A204.1 (cell line): ENCODE measurements around the gene ACOXL.

Experiments used
- FAIRE-seq: peaks from 2 replicates; lab custom pipeline; 2012; peaks lifted over from hg19 to GRCh38; lab: Jason Lieb, UNC

The ACOXL gene

DNA sequence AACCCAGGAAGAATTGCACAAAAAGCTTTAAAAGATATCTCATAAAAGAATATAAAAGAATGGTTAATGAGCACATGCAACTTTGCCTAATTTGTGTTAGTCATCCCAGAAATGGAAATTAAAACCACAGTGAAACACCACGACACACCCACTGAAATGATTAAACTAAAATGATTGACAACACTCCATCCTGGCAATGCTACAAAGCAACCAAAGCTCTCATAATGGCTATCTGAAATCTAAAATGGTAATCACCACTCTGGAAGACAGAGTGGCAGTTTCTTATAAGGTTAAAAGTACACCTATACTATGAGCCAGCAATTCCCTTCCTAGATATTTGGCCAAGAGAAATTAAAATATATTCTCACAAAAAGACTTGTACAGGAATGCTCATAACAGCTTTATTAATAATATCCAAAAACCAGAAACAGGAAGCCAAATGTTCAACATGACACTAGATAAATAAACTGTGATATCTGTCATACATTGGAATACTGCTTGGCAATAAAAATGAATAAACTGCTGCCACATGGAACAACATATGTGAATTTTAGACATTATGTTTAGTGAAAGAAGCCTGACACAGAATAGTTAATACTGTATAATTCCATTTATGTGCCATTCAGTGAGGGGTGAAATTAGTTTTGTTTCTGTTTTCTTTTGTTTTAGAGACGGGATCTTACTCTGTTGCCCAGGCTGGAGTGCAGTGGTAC, 283.1 kb downstream of the ACOXL start:
- no peak for FAIRE-seq

DNA sequence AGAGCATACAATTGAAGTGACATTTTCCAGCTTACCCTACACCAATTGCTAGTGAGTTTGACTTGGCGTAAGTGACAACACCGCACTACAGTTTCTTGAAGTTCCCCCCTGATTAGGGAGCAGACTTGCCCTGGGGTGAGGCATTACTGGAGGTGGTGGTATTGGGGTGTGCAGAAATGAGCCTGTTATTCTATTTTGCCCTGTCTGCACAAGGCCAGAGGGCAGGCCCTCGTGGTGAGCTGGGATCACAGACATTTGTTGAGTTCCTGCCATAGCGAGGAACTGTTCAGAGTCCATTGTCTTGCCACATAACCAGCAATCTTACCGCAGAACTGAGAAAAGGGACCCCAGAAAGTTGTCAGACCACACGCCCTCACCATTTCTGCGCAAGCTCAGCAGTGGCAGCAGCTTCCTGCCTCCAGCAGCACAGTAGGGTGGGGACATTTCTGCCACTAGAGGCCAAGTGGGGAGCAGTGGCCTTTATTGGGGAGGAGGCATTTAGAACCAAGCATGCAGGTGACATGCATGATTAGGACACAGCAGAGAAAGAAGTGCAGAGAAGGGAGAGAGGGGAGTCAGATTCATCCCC, 284.8 kb downstream of the ACOXL start:
- FAIRE-seq = no peak

DNA sequence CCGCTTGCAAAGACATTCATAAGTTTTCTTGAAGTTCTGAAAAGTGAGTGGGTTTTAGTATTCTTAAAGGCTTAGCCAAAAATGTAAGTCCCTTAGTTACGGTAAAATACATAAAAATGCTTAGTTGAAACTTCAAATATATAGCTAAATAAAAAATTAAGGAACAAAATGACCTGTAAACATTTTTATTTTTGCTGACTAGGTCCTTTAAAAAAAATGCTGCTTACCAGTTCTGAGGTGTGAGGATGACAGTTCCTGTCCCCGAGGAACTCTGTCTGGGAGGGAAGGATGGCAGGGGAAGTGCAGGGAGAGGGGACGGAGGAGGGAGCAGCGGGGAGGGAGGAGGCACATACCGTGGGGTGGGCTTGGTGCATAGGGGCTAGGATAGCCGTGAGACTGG, 285.5 kb downstream of the ACOXL start:
- no peak for FAIRE-seq

DNA sequence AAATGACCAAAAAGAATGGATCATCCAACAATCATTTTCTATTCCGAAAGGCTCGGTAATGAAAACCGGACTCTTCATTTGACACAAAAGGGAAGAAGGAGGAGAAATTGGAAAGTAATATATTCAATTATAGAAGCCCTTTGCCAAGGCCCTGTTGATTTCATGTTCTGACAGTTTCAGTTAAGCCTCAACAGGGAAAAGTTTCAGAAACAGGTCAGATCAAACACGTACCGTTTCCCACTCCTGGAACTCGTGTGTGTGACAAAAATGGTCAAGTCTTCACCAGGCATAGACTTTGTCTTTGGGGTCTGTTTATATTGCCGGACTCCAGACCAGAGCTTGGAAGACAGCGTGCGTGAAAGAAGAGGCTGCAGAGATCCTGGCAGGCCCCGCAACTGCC, 287.0 kb downstream of the ACOXL start:
- no peak for FAIRE-seq

DNA sequence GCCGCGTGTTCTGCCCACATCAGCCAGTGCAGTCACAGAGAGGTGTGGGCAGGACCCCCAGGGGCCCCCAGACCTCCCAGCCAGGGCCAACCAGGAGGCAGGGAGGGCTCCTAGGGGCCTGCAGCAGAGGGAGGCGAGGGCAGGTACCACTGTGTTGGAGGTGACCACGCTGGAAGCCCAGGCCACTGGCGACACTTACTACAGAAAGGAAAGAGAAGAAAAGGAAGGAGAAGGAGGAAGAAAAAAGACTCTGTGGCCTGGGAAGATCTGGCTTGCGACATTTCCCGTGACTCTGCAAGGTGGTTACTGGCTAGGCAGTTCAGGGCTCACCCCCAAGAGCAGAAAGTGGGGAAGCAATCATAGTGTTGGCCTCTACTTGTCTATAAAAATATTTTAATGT, 290.3 kb downstream of the ACOXL start:
- FAIRE-seq = no peak

DNA sequence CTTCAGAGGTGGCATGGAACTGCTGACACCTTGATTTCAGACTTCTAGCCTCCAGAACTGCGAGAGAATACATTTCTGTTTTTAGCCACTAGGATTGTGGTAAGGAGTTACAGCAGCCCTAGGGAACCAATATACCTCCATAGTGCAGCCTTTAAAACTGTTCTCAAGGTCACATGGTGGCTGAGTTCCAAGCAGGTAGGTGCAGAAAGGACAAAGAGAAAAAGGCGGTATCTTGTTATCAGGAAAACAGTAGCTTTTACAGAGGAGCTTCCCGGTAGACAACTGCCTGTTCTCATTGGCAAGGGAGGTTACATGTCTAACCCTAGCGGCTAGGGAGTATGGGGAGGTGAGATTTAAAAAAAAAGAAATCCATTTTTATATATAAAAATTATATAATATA, 292.1 kb downstream of the ACOXL start:
- FAIRE-seq = no peak

DNA sequence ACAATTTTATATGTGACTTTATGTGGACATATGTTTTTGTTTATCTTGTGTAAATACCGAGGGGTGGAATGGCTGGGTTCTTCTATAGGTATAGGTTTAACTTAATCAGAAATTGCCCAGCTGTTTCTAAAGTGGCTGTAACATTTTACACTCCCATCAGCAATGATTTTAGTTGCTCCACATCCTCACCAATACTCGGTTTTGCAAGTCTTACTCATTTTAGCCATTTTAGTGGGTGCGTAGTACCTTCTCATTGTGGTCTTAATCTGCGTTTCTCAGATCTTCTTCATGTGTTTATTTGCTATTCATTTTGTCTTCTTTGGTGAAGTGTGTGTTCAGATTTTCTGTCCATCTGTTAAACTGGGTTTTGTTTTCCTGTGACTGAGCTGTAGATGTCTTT, 292.9 kb downstream of the ACOXL start:
- no peak for FAIRE-seq

DNA sequence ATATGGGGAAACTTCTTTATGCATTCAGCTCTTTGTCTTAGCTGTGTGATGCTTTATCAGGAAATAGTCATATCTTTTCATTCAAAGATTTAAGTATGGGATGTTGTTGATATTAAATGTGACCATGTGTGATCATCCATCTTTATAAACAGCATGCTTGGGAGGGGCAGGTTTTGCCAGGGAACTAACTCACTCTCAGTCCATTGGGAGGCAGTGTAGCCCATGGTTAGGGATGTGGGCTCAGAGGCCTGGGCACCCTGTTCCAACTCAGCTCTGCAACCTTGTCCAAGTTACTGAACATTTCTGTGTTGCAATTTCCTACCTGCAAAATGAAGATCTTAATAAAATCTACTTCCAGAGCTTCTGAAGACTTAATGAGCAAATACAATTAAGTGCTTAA, 296.3 kb downstream of the ACOXL start:
- FAIRE-seq = no peak

DNA sequence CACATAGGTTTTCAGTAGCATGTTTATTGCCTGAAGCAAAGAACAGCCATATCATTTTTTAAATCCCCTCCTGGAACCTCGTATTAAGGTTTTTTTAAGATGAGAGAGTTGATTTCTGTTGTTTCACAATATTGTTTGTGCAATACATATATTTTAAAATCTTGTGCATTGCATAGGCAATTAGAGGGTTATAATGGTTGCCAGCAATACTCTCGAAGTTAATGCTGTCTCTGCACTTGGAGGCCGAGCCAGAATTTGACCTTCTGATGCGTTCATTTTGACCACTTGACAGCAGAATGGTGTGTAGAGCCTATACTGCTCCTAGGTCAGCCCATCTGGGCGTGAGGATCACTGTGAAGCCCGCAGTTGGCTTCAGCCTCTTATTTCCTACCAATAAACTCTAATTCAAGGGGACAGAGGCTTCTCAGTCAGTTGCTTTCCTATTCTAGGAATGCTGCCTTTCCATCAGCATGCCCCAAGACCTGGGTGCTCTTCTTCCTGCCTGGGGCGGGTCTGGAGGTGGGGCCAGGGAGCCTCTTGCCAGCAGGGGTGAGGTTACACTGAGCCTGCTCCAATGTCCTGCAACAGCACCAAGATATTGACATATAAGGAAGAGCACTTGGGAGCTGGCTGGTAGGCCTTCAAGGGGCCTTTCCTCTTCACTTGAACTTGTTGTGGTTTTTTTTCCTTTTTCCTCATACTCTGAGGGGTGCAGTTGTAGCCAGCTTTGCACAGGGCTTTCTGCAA, 297.0 kb downstream of the ACOXL start:
- FAIRE-seq = no peak

DNA sequence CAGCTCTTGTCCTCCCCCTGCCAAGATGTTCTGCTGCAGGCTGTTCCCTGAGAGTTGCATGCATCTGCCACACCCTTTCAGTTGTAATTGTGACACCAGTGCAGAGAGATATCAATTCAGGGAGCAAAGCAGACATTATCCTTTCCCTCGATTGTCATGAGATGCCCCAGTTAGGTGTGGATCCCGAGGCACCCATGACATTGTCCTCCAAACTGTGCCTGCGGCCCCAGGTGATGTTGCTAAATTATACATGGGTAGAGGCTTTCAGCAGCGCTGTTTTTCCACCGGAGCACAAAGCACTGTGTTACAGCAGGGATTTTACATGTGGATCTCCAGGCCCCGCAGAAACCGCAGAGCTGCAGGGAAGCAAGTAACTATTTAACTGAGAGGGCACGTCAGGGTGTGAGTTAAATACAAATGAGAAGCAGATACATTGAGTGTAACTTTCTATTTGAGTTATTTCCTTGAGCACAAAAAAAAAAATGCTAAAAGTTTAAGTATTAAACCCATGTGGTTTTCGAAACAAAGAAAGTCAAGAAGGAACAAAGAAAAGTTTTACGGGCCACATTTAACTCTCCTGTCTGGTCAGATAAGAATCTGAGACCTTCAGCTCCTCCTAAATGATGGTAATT, 298.0 kb downstream of the ACOXL start:
- FAIRE-seq = no peak

DNA sequence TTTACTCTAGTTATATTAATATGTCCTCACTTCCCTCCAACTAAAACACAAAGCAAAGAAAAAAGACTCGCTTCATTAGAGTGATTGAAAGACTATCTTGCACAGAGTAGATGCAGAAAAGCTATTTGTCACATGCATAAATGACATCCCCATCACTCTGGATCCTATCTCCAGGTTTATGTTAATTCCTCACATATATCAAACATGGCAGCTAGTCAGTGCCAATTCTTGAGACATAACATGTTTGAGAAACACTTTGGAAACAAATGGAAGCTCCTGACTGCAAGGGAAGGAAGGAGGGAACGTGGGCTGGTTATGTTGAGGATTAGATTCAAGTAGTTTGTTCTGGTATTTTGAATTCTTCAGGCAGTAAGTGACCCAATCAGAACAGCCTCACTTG, 298.6 kb downstream of the ACOXL start:
- no peak for FAIRE-seq

DNA sequence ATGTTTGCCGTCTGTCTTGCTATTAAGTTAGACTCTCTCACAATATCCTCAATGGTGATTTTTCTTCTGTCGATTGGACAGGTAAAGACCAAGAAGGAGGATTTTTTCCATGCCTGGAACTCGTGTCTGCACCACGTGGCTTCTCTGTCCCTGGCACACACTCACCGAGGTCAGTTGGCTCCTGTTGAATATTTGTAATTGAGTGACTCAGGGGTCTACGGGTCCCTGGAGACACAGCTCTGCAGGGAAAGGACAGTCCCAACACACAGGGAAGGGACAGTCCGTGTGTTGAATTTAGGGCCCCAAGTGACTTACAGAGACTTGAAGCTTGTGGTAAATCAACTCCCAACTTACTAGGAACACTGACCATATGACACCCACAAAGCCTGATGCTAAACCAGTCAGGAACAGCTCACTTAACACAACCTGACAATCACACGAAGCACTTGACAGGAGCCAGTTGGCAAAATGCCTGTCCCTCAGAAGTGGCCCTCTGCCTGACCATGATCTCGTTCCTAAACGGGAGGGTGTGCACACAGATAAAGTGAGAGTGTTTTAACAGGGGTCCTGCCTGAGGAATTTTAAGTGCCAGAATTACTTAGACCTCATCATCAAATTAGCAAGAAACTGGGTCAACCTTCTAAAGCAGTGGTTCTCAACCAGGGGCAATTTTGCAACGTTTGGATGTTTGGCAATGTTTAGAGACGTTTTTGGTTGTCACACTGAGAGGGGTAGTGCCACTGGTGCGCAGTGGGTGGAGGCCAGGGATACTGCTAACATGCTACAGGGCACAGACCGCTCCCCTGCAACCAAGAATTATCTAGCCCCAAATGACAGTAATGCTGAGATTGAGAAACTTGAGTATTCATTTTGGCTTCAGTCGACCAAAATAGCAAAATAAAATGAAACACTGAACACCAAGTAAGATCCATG, 299.4 kb downstream of the ACOXL start:
- FAIRE-seq = no peak

DNA sequence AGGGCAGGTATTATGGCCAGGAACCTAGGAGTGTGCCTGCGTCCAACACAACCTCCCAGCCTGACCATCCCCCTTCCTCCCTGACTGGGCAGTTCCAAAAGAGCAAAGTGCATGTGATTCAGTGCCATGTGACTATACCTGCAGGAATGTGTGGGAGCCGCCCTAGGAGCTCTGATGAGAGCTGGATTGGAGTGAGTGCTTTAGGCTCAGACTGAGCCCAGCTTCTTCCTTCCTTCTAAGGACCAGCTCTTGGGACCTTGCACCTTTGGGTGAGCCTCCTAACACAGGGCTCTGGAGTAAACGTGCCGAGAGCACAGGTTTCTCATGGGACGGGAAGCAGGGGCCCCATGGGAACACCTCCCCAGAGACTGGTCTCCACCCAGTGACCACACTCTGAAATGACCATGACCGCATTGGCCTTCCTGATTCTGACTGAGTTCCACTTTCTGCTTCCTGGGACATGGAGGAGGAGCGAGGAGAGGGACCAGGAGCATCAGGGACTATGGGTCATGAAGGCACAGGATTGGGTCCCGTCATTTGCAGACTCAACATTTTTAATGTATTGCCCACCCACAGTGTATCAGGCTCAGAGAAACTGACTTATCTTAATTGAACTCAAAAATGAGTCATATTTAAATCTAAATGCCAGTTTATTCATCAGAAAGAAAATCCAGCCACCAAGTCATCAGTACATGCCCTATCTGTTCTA, 300.5 kb downstream of the ACOXL start:
- FAIRE-seq = no peak

DNA sequence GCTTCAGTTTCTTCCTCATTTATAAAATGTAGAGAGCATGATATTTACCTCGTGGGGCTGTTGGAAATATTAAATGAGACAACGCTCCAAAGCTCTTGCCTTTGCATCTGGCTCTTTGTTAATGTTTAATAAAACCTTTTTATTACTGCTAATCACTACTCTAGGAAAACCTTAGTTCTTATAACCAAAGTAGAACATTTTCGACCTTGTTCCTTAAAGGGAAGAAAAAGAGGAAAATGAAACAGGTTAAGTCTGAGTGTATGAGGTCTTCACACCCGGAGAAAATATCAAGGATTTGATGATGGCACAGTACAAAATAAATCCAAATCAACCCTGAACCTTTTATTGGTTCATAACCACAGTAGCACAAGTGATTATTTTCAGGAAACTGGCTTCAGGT, 301.8 kb downstream of the ACOXL start:
- FAIRE-seq = no peak

DNA sequence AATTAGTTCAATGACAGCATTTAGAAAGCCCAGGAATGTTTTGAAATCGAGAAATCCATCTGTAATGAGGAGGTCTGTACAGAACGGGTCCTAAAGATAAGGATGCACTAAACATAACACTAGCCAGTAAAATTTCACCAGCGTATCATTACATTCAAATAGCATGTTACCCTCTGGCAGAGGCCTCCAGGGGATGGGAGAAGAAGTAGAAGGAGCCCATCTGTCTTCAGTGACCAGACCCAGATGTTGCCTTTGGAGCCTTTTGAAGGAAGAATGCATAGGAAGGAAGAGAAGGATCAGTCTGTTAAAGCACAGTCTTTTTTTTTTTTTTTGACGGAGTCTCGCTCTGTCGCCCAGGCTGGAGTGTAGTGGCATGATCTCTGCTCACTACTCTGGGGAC, 302.2 kb downstream of the ACOXL start:
- no peak for FAIRE-seq

DNA sequence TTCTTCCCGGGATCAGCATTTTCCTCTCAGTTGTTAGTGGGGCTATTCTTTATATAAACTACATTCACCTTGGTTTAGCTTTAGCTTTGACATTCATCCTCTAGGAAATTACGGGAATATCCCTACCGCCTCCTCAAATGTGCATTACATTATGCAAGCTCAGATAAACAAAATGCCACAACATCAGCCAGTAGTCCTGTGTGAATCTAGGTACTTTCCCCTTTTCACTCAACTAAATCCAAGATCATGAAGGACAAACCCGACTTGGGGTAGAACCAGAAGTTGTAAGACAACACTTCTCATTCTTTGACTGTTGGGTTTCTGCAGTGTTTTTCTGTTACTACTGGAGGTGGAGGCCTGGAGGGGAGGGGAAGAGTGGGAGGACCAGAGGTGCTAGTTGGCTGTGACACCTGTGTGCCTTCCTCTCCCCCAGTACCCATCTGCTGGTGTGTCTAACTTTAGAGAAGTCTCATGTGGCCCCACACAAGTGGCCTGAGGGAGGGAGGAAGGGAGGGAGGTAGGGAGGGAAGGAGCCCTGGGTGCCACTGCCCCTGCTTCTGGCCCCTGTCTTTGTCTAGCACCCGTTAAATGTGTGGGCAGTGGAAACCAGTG, 303.6 kb downstream of the ACOXL start:
- FAIRE-seq = no peak

DNA sequence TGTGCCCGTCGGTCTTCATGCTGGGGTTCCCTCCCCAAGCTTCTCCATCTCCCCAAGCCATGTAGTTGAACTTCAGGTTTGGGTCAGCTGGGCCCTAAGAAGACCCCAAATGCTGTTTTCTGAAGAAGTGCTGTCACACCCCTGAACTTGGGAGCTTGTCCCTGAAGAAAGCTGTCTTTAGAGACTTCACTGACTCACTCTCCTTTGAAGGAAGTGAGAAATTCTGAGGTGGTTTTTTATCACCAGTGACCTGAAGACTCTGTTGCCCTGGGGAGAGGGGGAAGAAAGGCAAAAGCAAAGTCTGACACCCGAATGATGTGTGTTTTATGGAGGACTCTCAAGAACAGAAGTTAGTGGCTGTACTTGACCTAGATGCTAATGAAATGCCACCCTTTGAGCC, 304.8 kb downstream of the ACOXL start:
- no peak for FAIRE-seq

DNA sequence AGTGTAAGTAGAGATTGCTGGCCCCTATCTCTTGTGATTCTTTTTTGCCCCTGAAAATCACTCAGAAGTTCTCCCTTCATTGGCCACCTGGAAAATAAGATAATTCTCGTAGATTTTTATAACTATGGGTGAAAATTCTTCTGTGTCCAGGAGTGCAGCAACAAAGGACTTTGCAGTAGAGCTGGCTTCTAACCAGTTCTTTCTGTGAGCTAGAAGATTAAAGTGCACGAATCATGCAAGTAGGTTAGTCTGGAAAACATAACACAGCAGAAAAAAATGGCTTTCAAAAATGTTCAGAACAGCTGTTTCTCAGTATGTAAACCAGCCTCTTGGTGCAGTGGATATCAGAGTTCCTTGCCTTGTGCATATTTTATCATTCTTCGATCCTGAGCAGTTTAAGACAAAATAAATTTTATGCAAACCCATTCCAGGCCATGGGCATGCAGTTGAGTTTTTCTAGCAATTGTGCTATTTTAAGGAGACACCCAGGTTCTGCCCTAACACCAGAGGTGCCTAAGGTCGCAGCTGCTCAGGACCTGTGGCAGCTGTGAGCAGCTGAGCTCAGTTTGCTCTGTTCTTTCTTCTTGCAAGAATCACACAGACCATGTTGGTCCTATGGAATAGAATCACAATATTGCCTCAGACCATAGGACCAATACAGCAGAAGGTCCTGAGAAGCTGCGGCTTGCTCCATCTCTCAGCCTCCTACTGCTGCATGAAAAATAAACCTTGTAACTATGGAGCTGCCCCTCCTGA, 307.4 kb downstream of the ACOXL start:
- no peak for FAIRE-seq

DNA sequence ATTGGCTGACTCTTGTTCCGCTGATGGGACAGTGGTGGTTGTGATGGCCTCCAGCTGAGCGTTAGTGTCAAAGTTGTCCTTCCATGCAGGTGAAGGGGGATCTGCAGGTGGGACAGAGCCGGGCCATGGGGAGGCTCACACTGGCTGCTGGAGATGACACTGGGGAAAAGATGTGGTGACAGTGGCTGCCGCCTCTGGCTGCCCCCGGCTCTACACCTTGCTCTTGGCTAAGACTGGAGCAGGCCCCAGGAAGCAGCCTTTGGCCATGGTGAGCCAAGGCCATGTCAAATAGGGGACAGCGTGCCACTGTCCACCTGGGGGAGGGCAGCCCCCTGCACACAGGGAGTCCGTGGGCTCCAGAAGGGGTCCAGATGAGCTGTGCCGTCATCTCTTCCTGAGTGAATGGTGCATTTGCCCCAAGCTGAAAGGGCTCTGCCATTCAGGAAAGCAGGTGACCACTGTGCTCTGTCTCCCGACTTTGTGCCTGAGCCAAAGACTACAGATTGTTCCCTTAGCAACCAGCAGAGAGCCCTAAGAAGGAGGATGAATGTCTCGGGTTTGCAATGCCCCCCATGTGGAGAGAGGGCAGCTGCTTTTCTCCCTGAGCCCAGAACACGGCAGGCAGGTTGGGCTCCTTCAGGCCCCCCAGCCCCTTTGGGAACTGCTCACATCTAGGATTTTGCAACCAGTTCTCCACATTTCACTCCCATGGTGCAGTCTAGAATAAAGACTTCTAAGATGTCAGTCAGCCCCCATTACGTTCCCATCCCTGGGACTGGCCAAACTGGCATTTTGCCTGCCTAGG, 309.2 kb downstream of the ACOXL start:
- no peak for FAIRE-seq
